ENCODE measurements around the gene MTR.

The MTR gene

GRCh38 chr1:236830560-236830959 lies 35.5 kb downstream of the MTR start:
- TF ChIP-seq, protein P1, sequence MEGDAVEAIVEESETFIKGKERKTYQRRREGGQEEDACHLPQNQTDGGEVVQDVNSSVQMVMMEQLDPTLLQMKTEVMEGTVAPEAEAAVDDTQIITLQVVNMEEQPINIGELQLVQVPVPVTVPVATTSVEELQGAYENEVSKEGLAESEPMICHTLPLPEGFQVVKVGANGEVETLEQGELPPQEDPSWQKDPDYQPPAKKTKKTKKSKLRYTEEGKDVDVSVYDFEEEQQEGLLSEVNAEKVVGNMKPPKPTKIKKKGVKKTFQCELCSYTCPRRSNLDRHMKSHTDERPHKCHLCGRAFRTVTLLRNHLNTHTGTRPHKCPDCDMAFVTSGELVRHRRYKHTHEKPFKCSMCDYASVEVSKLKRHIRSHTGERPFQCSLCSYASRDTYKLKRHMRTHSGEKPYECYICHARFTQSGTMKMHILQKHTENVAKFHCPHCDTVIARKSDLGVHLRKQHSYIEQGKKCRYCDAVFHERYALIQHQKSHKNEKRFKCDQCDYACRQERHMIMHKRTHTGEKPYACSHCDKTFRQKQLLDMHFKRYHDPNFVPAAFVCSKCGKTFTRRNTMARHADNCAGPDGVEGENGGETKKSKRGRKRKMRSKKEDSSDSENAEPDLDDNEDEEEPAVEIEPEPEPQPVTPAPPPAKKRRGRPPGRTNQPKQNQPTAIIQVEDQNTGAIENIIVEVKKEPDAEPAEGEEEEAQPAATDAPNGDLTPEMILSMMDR (IDR thresholded peaks at IDR 0.05; ENCODE audit: borderline replicate concordance, control extremely low read depth, extremely low read depth, insufficient read depth, missing control alignments) = no peak
- no peak for DNase-seq (ENCODE audit: low spot score)
- in situ Hi-C loops (cut with MboI; ENCODE audit: low sequenced_read_pairs, unreplicated experiment) = no loop called here

DNA sequence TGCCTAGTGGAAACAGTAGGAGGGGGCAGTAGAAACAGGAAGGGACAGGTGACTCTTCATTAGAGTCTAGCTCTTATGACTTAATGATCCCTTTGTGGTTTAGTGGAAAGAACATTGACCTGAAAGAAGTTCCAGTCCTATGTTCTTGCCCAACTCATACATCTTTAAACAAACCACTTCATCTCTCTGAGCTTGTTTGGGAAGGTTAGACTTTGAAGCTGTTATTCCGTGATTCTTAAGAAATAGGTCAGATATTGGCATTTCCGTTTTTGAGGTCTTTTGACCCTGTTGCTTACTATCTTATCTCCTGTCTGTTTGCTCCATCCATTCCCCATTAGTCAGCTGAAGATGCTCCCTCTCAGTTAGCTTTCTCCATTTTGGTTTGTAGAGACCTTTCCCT lies 38.5 kb downstream of the MTR start:
- TF ChIP-seq, protein P1 (IDR thresholded peaks at IDR 0.05; ENCODE audit: borderline replicate concordance, control extremely low read depth, extremely low read depth, insufficient read depth, missing control alignments) = no peak
- no peak for DNase-seq (ENCODE audit: low spot score)
- in situ Hi-C loops (cut with MboI; ENCODE audit: low sequenced_read_pairs, unreplicated experiment) = no loop called here

DNA sequence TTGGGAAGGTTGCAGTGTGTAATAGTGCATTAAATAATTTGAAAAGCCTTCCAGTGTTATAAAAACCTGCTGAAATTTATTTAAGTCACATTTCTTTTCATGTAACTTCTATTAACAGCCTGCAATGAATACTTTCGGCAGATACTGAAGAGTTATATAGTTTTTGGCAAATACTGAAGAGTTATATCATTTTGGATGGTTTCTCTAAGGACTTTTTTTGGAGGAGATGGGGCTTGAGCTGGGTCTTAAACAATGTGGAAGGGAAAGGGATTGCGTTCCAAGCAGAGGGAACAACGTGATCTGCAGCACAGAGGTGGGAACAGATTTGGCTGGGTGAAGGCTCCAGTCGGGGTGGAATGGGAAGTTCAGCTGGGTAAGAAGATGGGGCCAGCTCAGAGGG lies 39.8 kb downstream of the MTR start:
- DNase-seq (ENCODE audit: low spot score) = no peak
- in situ Hi-C loops (cut with MboI; ENCODE audit: low sequenced_read_pairs, unreplicated experiment) = no loop called here
- TF ChIP-seq, protein P1 (IDR thresholded peaks at IDR 0.05; ENCODE audit: borderline replicate concordance, control extremely low read depth, extremely low read depth, insufficient read depth, missing control alignments) = no peak

- DNase-seq (ENCODE audit: low spot score) = no peak
- in situ Hi-C loops (cut with MboI; ENCODE audit: low sequenced_read_pairs, unreplicated experiment) = no loop called here
These were observed 40.4 kb downstream of the MTR start for GRCh38 chr1:236835491-236835890.

GRCh38 chr1:236836157-236836556 lies 41.1 kb downstream of the MTR start:
- no peak for DNase-seq (ENCODE audit: low spot score)
- in situ Hi-C loops (cut with MboI; ENCODE audit: low sequenced_read_pairs, unreplicated experiment) = no loop called here
- TF ChIP-seq, protein P1 (IDR thresholded peaks at IDR 0.05; ENCODE audit: borderline replicate concordance, control extremely low read depth, extremely low read depth, insufficient read depth, missing control alignments) = no peak

More at GRCh38 chr1:236835491-236835890, 40.4 kb downstream of the MTR start:
- TF ChIP-seq, protein P1 (IDR thresholded peaks at IDR 0.05; ENCODE audit: borderline replicate concordance, control extremely low read depth, extremely low read depth, insufficient read depth, missing control alignments) = no peak

GRCh38 chr1:236837115-236837514 lies 42.0 kb downstream of the MTR start:
- DNase-seq (ENCODE audit: low spot score) = no peak
- TF ChIP-seq, protein P1 (IDR thresholded peaks at IDR 0.05; ENCODE audit: borderline replicate concordance, control extremely low read depth, extremely low read depth, insufficient read depth, missing control alignments) = no peak
- in situ Hi-C loops (cut with MboI; ENCODE audit: low sequenced_read_pairs, unreplicated experiment) = no loop called here

DNA sequence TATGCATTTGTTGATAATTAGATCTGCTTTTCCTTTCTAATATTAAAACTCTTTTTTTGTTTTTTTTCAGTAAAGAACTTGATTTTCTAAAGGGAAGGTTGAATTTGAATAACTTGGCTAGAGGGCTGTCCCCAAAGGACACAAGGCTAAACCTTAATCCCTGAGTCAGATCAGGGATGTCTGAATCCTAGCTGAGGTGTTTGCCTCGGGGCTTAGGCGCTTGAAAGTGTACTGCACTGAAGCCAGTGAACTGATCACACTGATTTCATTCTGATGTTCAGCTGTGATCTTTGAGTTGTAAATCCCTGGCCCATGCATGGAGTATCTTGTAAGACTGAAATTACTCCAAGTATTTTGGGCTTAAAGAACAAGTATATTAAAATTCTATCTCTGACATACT lies 42.8 kb downstream of the MTR start:
- DNase-seq (ENCODE audit: low spot score) = no peak
- TF ChIP-seq, protein P1 (IDR thresholded peaks at IDR 0.05; ENCODE audit: borderline replicate concordance, control extremely low read depth, extremely low read depth, insufficient read depth, missing control alignments) = no peak
- in situ Hi-C loops (cut with MboI; ENCODE audit: low sequenced_read_pairs, unreplicated experiment) = no loop called here
